CD4-positive, alpha-beta T cell treated with Interleukin-10 for 1 hour (primary cell): ENCODE results near the gene MGAT4B.
A peak's percentile ranks its signal among the peaks of the same experiment; 100 is the strongest.

Experiments
- DNase-seq: peaks from one replicate; pipeline ENCODE4 v3.0.0-alpha.2; 2020

Gene MGAT4B

DNA sequence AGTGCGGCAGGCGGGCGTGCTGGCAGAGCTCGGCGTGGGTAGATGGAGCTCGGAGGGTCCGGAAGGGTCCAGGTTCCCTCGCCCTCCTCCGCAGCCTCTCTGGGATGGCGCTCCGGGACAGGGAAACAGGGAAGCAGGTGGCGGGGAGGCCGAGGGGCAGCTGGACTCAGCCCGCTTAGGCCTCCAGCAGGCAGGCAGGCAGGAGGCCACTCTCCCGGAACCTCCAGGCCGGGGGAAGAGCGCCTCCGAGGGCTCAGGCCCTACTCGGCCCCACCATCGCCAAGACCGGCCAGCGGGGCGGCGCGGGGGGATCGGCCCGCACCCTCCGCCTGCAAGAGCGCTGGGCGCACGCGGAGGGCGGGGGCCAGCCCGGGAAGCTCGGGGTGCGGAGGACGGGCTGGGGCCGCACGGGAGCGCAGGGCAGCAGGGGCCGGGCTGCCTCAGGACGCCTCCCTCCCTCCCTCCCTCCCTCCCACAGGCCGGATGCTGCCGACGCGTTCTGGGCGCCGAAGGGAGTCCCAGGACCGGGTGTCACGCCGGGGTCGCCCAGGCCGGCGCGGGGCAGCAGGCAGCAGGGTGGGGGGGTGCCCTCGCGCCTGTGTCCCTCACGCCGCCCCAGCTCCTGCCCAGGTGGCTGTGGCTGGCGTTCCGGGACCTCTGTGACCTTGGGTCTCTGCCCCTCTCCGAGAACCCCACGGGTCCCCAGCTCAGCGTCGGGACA is 977 bp downstream of the MGAT4B start:
- peak; percentile 44 for DNase-seq

DNA sequence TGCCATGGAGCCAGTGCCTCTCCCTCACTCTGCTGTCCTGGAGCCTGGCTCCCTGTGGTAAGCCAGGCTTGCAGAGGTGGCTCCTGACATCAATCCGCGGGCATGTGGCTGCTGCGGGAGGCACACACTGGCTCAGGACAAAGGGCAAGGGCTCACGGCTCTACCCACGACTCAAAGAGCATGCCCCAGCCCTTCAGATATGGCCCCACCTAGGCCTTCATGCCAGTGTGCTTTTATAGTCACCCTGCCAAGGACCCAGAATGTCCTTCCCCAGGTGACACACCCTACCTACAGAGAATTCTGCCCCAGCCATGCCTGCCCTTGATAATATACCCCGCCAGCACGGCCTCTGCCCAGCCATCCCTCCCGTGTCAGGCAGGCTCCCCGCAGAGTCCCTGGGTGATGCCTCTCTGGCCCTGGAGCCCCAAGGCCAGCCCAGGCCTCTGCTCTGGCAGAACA is 1.6 kb downstream of the MGAT4B start:
- no peak for DNase-seq

DNA sequence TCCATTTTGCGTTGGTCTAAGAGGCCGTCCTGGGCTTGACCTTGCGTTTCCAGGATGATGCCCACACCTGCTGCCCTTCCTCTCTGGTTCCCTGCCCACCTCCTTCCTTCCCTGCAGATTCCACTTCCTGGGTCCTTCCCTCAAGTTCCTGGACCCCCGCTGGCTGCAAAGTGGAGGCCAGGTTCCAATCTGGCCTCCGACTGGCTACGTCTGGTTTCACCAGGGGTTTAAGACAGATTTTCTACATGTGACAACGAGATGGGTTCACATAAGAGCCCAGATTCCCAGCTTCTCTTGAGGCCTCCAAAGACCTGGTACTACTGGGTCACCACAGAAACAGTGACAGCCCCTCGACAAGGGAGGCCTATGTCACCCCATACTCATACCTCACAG is 2.1 kb downstream of the MGAT4B start:
- DNase-seq = no peak

DNA sequence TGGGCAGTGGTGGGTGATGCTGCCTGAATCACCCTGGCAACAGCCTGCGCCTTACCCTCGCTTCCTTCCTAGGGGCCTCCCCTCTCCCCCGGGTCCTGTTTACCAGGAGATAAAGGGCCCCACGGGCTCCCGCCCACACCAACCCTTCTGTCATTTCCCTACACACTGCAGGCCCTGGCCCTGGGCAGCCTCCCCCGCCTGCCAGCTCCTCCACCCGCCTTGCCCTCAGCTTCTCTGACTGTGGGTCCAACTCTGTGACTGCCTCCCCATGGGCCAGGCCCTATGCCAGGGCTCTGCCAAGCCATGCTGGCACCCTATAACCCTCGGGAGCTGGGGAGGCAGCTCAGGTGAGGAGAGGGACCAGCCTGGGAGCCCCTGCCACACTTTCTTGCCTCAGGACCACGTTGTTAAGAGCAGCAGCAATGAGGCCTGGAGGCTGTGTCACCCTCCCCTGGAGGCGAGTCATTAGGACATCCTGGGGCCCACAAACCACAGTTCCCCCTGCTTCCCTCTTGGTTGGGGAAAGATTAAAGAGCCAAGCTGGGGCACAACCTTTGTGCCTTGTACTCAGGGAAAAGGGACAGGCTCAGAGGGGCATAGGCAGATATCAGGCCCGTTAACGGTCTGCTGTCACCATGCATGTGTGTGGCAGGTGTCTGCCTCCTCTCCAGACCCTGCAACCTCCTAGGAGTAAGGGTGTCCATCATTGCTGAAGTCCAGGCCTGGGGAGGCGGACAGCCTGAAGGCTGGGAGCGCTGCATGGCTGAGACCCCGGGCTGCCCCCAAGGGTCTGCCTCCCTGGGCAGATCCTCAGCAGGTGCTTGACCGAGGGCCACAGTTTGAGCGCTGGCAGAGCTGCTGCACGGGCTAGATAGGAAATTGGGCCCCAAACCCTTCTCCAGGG is 2.8 kb downstream of the MGAT4B start:
- peak; percentile 41 for DNase-seq

DNA sequence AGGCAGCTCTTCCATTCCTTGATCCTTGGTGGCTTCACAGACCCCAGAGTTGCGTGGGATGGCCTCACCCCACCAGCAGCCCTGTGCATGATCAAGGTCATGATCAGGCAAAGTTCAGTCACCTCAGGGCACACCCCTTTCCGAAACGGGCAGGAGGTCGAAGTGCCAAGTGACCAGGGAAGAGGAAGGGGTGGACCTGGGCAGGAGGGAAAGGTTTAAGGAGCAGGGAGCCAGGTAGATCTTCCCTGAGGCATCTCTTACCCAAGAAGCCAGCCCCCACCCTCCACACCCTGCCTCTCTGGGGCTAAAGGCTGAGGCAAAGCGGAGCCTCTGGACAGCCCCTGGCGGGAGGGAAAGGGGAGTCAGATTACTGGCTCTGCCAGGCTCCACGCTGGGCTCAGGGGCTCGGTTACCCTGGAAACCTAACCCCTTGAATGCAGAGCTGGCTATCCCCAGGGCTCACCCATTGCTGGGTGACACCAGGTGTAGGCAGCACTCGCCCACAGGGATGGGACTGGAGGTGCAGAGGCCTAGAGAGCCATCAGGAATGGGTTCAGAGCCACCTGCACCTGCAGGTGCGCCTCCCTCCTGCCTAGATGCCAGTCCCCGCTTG is 3.6 kb downstream of the MGAT4B start:
- no peak for DNase-seq

DNA sequence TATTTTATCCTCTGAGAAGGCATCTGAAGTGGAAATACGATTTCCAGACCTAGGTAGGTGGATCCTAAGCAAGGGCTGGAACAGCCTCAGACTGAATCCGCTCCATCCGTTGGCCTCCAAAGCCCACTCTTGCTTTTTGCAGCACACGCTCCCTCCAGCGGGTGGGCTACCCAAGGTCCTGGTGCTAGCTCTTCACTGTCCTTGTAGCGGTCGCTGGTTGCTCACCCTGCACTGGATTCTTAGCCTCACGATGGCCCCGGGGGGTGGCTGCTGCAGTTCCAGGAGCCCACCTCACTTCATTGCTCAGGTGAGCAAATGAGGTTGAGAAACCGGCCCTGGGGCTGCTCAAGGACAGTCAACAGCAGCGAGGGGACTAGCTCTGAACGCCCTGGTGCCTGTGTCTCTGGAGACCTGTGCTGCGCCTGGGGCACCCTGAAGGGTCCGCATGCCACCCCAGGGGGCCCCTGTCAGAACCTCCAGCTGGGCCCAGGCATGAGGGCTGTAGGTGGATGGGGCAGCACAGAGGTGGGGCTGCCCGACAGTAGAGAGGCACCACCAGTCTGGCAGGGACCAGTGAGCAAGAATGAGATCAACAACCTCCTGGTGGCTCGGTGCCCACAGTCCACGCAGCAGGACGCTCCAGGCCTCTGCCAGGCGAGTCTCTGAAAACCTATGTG is 4.3 kb downstream of the MGAT4B start:
- DNase-seq = no peak

DNA sequence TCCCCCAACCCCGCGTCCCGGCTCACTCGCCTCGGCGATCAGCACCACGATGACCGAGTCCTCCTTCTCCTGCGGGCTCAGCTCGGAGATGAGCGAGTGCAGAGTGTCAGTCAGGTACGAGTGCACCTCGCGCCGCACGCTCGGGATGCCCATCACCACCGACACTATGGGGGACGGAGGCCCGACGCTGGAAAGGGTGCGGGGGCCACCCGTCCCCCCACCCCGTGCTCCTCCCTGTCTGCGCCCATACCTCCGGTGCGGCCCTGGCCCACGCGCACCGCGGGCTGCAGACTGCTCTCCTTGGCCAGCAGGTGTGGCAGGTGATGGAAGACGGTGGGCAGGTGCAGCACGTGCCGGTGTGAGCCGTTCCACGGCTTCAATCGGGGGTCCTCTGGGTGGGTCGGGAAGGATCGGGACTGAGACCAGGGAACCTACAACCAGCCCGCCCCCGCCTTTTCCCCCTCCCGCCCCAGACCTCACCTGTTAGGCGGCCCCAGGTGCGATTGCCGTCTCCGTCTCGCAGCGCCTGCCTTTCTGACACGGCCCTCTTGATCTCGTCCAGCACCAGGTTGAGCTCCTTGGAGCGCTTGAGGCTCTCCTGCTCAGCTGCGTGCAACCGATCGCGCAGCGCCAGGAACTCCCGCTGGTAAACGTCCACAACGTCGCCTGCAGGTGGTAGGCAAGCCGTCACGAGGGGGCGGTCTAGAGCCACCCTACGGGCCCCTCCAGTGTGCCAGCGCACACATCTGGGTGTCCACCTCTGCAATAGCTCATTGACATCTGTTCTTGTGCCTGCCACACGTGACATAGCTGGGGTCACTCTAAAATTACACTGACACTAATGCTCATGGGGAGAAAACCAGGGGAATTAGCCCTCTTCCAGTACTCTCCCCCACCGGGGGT is 5.1 kb downstream of the MGAT4B start:
- DNase-seq = peak; percentile 87

DNA sequence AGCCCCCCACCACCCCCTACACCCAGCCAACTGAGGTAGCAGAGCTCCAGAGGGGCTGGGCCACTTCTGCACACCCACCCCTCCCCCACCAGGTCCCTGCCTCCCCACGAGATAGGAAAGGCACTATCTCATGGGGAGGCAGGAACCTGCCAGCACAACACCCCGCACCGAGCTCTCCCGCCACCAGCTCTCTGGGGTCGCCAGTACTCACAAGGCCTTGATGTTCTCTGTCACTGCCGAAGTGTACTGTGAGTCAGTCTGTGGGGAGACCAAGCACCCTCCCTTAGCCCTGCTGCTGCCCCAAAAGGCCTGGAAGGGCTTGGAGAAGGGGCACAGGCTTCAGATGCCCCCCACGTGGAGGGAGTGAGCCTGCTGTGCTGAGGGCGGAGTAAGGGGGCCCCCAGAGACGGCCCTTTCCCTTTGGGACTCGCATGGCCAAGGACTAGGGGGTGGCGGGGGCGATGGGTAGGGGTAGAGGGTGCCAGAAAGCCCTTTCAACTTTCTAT is 5.9 kb downstream of the MGAT4B start:
- DNase-seq = no peak

DNA sequence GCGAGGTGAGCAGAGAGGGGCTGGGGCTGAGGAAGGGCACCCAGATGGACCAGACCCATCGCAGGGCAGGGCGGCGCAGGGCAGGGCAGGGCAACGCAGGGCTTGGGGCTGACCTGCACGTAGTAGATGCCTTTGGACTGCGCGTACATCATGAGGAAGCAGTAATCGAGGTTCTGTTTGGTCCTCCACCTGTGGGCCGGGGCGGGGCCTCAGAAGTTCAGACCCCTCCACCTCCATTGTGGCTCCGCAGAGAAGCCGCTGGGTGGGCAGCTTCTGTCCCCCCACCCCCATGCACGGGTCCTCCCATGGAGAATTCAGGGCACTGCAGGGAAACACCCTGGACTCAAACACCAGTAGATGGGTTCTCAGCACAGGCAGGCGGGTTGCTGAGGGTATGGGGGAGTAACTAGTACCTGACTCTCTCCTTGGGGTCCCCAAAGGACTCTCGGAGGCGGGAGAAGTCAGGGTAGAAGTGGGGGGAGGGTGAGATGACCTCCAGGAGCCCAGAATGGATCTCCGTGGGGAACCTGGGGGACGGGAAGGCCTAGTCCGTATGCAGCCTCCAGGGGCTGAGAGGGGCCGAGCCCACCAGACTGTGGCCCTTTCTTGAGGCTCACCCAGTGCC is 6.5 kb downstream of the MGAT4B start:
- no peak for DNase-seq

DNA sequence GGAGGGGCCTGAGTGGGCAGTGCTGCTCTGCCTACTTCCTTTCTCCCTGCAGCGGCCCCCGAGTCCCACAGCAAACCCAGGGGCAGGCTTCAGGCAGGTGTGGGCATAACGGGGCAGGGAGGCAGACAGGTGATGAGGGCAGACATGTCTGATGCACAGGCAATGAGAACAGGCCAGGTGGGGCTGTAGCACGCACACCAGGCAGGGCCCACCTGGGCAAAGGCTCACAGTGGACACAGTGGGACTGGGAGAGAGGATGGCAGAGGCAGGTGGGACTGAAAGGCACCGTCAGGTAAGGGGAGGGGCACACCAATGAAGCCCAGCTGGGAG is 7.1 kb downstream of the MGAT4B start:
- no peak for DNase-seq

DNA sequence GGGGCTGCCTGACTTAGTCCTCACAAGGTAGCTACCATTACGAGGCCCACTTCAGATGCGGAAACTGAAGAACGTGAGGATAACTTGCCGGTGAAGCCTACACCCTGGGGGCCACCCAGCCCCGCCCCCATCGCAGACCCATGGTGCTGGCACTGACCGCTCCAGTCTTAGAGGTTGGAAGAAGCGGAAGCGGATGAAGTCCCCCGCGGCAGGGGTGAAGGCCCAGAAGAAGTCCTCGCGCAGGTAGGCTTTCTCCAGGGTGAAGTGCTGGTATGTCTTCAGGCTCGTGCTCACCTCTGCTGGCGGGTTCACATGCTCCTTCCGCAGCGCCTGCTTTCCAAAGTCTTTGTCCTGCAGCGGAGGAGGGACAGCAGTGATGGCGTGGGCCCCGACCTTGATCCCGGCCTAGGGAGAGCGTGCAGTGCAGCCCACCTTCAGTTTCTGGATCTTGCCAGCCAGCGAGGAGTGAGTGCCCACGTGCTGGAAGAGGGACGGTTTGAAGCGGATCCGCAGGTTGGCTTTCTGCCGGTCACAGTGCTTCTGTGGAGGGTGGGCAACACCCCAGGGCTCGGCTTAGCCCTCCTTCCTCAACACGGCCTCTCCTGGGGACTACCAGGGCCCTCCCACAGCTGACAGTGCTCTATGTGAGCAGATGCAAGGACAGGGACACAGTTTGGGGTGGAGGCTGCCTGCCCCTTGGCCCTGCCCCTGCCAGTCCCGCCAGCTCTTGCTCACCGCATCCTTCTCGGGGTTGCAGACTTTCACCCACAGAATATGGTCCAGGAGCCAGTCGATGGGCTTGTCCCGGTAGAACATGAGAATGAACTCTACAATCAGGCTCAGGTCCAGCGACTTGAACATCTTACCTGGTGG is 7.7 kb downstream of the MGAT4B start:
- no peak for DNase-seq

DNA sequence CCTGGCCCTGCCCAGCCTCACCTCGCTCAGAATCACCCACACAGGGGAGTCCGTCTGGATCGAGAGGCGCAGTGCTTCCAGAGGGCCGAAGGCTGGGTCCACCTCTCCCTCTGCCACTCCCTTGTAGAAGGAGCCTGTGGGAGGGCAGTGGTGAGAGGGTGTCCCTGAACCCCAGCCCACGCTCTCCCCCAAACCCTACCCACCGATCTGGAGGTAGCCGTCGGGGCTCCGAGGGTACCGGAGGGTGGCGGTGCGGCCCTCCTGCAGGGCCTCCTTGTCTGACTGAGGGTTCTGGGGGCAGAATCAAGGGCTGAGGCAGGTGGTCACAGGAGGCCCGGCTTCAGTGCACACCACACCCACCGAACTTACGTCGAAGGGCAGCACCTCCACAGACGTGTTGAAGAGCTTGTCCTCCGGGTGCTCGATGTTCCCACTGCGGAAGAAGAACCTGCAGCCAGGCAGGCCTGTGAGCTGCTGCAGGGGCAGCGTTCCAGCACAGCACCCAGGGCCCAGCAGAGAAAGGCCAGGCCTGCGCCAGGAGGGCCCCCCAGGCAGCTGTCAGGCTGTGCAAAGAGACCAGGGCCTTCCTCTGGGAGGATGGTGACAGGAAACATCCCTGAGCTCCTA is 8.4 kb downstream of the MGAT4B start:
- DNase-seq = no peak

DNA sequence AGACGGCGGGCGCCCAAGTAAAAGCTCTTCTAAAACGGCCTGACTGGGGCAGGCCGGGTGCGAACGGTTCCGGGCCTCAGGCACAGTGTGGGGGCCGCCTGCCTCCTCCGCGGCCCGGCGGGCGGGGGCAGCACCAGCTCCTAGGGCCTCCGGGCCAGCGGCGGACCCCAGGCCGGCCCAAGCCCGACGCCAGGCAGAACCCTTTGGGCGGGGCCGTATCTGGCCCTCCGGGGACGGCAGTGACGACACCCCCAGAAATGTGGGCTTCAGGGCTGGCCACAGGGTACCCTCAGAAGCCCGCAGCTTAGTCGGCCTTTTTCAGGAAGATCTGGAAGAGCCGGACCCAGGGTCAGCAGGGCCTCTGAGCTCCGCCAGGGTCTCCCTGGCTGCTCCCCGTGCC is 8.9 kb downstream of the MGAT4B start:
- DNase-seq = no peak

DNA sequence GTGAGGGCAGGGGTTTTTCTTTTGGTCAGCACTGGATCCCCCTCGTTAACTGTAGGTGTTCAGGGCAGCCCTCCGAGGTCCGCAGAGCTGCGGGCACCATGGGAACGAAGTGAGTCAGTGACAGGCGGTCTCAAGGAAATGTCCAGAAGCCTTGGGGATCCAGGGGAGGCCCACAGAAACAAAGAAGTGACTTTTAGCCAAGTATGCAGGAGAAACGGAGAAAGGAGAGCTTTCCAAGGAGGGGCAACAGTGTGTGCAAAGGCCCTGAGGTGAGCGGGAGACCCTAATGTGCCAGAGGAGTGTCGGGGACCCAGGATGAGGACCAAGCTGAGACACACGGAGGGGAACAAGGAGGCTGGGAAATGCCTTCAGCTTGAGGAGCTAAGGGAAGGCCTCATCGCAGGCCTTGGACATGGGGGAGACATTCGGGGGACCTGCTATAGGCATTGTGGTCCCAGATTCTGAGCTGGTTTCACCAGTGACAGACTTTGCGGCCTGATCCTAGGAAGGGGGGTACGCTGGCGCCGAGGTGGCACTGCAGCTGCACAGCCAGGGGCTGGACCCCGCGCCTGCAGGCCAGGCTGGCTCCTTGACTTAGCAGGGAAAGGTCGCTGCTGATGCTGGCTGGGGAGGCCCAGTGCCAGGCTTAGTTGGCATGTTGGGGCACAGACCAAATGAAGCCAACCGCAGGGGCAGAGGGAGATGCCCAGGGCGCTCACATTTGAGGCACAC is 9.6 kb downstream of the MGAT4B start:
- no peak for DNase-seq

DNA sequence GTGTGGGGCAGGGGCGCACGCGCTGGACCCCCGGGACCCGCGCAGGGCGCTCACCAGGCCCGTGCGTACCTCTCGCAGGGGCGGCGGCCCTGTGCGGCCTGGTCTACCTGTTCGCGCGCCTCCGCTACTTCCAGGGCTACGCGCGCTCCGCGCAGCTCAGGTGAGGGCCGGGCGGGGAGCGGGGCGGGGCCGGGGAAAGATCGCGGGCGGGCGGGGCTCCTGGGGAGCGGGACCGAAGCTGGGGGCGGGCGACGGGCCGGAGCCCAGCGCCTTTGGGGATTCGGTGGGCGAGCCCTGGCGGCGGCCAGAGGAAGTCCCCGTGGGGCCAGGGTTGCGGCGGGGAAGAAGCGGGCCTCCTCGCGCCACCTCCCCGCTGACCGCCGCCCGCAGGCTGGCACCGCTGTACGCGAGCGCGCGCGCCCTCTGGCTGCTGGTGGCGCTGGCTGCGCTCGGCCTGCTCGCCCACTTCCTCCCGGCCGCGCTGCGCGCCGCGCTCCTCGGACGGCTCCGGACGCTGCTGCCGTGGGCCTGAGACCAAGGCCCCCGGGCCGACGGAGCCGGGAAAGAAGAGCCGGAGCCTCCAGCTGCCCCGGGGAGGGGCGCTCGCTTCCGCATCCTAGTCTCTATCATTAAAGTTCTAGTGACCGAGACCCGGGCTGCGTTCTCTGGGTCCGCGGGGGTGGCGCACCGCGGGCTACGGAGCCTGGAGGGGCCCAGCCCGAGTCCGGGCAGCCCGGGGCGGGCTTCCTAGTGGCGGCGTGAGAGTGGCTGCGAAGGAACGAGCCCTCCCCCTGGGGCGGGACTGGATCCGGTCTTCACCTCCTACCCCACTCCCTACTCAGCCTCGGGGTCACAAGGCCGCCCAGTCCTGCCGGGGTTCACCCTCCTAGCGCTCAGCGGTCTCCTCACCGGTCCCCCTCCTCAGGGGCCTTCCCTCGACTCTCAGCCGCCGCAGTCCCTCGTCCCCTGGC is 10.5 kb downstream of the MGAT4B start:
- DNase-seq = peak; percentile 77

DNA sequence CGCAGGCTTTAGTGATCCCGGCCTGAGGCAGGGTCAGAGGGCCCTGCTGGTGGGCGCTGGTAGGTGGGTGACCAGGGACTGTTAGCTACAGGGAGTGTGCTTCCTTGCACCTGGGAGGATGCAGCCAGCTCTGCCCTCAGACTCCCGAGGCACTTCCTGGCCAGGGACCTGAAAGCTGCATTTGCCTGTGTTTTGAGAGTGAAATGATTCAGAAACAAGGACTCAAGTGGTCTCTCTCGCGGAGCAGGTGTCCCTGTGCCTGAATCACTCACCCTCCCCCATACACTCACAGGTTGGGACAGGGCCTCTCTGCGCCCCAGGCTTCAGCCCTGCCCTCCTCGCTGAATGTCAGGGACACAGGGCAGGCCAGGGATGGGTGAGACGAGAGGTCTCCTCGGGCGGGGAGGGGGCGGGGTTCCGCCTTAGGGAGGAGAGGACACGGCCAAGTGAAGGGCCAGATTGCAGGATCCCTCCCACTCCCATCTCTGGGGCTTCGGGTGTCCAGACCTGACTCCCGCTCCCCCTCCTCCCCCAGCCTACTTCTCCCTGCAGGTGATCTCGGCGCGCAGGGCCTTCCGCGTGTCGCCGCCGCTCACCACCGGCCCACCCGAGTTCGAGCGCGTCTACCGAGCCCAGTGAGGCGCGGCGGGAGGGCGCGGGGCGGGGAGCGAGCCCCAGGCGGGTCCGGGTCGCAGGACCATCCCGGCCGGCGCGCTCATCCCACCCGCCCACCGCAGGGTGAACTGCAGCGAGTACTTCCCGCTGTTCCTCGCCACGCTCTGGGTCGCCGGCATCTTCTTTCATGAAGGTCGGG is 11.4 kb downstream of the MGAT4B start:
- DNase-seq = no peak

DNA sequence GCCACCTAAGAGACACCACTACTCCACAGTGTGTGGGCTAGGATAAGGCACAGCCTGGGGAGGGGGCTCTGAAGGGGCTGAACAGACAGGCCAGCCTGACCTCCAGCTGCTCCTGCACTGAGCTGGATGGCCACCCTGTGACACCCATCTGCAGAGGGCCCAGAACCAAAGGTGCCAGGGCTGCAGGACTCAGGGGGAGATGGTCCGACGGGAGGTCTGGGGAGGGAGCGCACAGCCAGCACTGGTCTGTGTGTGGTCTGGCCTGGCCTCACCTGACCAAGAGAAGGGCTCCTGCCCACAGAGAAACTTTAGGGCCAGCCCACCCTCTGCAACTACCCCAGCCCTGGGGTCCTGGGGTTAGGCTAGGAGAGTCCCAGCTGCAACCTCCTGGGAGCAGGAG is 12.1 kb downstream of the MGAT4B start:
- no peak for DNase-seq
